Muscle of leg (tissue), 11 donors: ENCODE measurements around the gene THSD7A. TPM values are rescaled to one million over a fixed set of nuclear protein-coding genes. Genes with fewer than 3 reads are reported as not detected.
A peak's percentile ranks its signal among the peaks of the same experiment; 100 is the strongest.

Source experiments
- DNase-seq: peaks from one replicate; pipeline ENCODE4 v3.0.0; 2013
- H3K27ac ChIP-seq: one replicate; pipeline ENCODE4 v1.5.1; 2013; ENCODE audit warnings: mild to moderate bottlenecking, low read length, control low read depth
- H3K27me3 ChIP-seq: one replicate; pipeline ENCODE4 v1.6.1; 2013; ENCODE audit warnings: low read length; ENCODE audit not compliant: control insufficient read depth, insufficient read depth
- H3K36me3 ChIP-seq: one replicate; pipeline ENCODE4 v1.6.1; 2013; ENCODE audit warnings: low read length; ENCODE audit not compliant: control insufficient read depth, insufficient read depth
- H3K4me1 ChIP-seq: one replicate; pipeline ENCODE4 v1.6.1; 2013; ENCODE audit warnings: low read length; ENCODE audit not compliant: control insufficient read depth, insufficient read depth
- H3K4me3 ChIP-seq: one replicate; pipeline ENCODE4 v1.5.1; 2013; ENCODE audit warnings: low read length, control low read depth
- H3K9me3 ChIP-seq: replicated peaks from 2 replicates; pipeline ENCODE4 v1.6.1; 2013; ENCODE audit warnings: low read depth, low read length; ENCODE audit not compliant: control insufficient read depth
- WGBS: methylation state at CpG from one replicate; pipeline ENCODE4 v1.1.5; 2013; ENCODE audit warnings: missing lambda C conversion rate; ENCODE audit not compliant: insufficient coverage; 5-methylcytosine and 5-hydroxymethylcytosine counted together
- polyA plus RNA-seq, 8 donors: library from polyadenylated mRNA; unstranded; fragments of 120-200 nt; gene quantifications; one replicate each; pipeline versions ENCODE4 v1.2.1 to v1.2.3, GENCODE V29; 2013; ENCODE audit warnings: inconsistent platforms in 1 of 8, low replicate concordance in 1 of 8; ENCODE audit not compliant: insufficient read length in 8 of 8, insufficient read depth in 1 of 8
- total RNA-seq: library from RNA; stranded (reverse); fragments of 120-200 nt; gene quantifications from one replicate; pipeline ENCODE4 v1.2.4, GENCODE V29; 2013

The THSD7A gene
- total and polyA plus RNA-seq, 9 donors: 2.5 to 6.4 (median 3.6) TPM

DNA sequence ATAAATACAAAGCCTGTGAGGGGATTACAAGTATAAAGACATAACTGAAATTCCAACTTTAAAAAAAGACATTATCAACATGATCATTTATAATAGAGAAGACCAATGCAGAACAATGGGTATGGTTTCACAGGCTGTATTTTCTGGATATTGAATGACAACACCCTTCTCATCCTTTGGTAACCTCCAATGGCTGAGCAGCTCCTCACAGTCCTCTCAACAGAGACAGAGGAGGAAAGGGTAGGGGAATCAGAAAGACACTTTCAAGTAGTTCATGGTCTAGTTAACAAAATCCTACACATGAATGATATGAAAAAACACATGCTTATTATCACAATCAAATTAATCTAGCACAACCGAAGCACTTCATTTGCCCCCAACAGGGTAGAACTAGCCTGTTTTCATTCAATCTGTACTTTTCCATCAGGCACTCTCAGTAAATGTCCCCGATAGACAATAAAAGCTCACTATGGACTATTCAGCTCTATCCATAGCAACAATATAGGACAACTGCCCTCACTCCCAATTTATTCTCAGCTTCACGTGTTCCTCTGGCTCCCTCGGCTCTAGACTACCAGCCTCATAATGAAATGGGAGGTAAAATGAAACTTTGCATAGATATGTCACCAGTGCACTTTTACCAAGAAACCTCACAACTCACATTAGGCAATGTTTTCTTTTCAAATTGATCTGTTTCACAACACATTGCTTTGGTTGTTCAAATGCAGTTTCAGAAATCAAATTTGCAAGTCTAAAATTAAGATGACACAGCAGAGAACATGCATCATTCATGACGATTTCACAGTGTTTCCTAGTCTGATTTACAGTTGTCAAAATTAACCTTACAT is 211.4 kb downstream of the THSD7A start:
- Histone ChIP-seq H3K4me3 (no peak overlapping the region), H3K27ac (no peak overlapping the region), H3K9me3 (no peaks in the 10 kb centered on the region), H3K36me3 (no peaks in the 10 kb centered on the region), H3K27me3 (no peaks in the 10 kb centered on the region), H3K4me1 (no peaks in the 10 kb centered on the region)
- no peak for DNase-seq
- 100% methylated on average over 2 of the region's 5 CpGs for WGBS

GRCh38 chr7:11616466-11616865 is 215.5 kb downstream of the THSD7A start:
- no peaks in the 10 kb centered on the region for H3K4me1 ChIP-seq
- H3K27ac ChIP-seq: peak overlapping the region; percentile 16
- no CpG with 5 or more reads among the region's 2 CpGs for WGBS
- DNase-seq: no peak
- no peaks in the 10 kb centered on the region for H3K9me3 ChIP-seq
- no peaks in the 10 kb centered on the region for H3K27me3 ChIP-seq
- no peaks in the 10 kb centered on the region for H3K36me3 ChIP-seq
- H3K4me3 ChIP-seq: no peak overlapping the region

GRCh38 chr7:11615174-11615573 is 216.8 kb downstream of the THSD7A start:
- H3K4me1 ChIP-seq: no peaks in the 10 kb centered on the region
- no peaks in the 10 kb centered on the region for H3K36me3 ChIP-seq
- H3K27ac ChIP-seq: no peak overlapping the region
- no peak for DNase-seq
- no peak overlapping the region for H3K4me3 ChIP-seq
- 40% methylated on average over 2 of the region's 2 CpGs for WGBS
- H3K27me3 ChIP-seq: no peaks in the 10 kb centered on the region
- H3K9me3 ChIP-seq: no peaks in the 10 kb centered on the region

- Histone ChIP-seq H3K4me1 (no peaks in the 10 kb centered on the region), H3K4me3 (no peak overlapping the region), H3K36me3 (no peaks in the 10 kb centered on the region), H3K27me3 (no peaks in the 10 kb centered on the region), H3K27ac (no peak overlapping the region), H3K9me3 (no peaks in the 10 kb centered on the region)
- no peak for DNase-seq
- no CpG with 5 or more reads among the region's 5 CpGs for WGBS
These were observed 218.6 kb downstream of the THSD7A start for GRCh38 chr7:11613292-11613930.

GRCh38 chr7:11612737-11613136 is 219.3 kb downstream of the THSD7A start:
- Histone ChIP-seq H3K27me3 (no peaks in the 10 kb centered on the region), H3K9me3 (no peaks in the 10 kb centered on the region), H3K27ac (no peak overlapping the region), H3K4me1 (peaks cover 2% of the 10 kb centered on the region), H3K36me3 (no peaks in the 10 kb centered on the region), H3K4me3 (no peak overlapping the region)
- no peak for DNase-seq
- WGBS: no CpG with 5 or more reads among the region's 1 CpG

DNA sequence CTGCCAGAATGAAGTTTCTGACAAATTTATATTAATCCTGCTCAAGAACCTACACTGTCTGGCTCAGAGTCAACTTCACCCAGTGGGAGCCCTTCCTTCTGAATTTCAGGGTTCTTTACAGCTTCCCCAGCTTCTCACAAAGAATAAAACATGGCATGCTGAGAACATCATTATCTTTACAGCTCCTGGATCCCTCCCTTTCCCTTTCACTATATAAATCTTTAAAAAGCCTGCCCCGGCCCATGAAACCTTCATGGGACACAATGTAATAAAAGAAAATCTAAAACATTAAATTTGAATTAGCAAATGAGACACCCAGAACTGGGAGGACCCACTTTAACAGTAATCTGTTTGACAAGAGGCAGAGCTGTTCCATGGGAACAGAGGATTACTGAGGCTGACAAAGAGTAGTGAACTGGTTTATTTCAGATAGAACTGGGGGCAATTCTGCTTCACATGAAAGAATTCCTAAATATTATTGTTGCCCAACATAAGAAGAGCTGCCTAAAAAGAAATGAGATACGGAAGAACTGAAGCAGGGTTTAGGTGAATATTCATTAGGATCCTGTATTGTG is 222.8 kb downstream of the THSD7A start:
- no CpG with 5 or more reads among the region's 2 CpGs for WGBS
- no peaks in the 10 kb centered on the region for H3K9me3 ChIP-seq
- peaks cover 6% of the 10 kb centered on the region for H3K4me1 ChIP-seq
- no peak overlapping the region for H3K27ac ChIP-seq
- H3K4me3 ChIP-seq: no peak overlapping the region
- H3K27me3 ChIP-seq: no peaks in the 10 kb centered on the region
- H3K36me3 ChIP-seq: no peaks in the 10 kb centered on the region
- DNase-seq: no peak

DNA sequence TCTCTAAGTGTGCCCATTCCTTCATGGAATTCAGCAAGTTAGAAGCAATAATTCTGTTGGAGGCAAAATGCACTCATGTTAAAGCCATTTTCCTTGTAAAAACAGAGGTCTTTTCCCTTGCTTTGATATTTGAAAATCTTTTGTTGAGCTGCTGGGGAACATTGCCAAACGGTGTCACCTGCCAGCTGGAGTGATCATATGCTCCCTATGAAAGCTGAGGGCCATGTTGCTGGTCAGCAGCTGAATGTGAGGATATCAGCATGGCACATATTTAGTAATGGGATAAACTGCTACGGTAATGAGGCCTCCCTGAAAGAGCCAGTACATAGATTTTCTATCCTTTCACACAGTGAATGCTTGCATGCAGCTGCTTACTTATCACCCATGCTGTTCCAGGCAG is 224.3 kb downstream of the THSD7A start:
- Histone ChIP-seq H3K9me3 (no peaks in the 10 kb centered on the region), H3K27ac (no peak overlapping the region), H3K4me3 (no peak overlapping the region), H3K4me1 (peaks cover 6% of the 10 kb centered on the region), H3K27me3 (no peaks in the 10 kb centered on the region), H3K36me3 (no peaks in the 10 kb centered on the region)
- 40% methylated on average over 1 of the region's 2 CpGs for WGBS
- peak; percentile 74 for DNase-seq

- Histone ChIP-seq H3K9me3 (no peaks in the 10 kb centered on the region), H3K4me3 (no peak overlapping the region), H3K27me3 (no peaks in the 10 kb centered on the region), H3K27ac (peak overlapping the region; percentile 49), H3K4me1 (peaks cover 6% of the 10 kb centered on the region), H3K36me3 (no peaks in the 10 kb centered on the region)
- DNase-seq: peak; percentile 57
These were observed 226.2 kb downstream of the THSD7A start for GRCh38 chr7:11605749-11606148.

- Histone ChIP-seq H3K9me3 (no peaks in the 10 kb centered on the region), H3K27me3 (no peaks in the 10 kb centered on the region), H3K36me3 (no peaks in the 10 kb centered on the region), H3K4me1 (peaks cover 6% of the 10 kb centered on the region), H3K27ac (no peak overlapping the region), H3K4me3 (no peak overlapping the region)
- peak; percentile 69 for DNase-seq
- WGBS: 0% methylated on average over 1 of the region's 1 CpG
These were observed 227.5 kb downstream of the THSD7A start for GRCh38 chr7:11604505-11604904.

GRCh38 chr7:11601761-11602160 is 230.2 kb downstream of the THSD7A start:
- no peak for DNase-seq
- Histone ChIP-seq H3K36me3 (no peaks in the 10 kb centered on the region), H3K27ac (no peak overlapping the region), H3K27me3 (no peaks in the 10 kb centered on the region), H3K4me3 (no peak overlapping the region), H3K9me3 (no peaks in the 10 kb centered on the region), H3K4me1 (peaks cover 3% of the 10 kb centered on the region)
